IMR-90 (cell line): ENCODE results near the gene NELL1. TPM values are rescaled to one million over a fixed set of nuclear protein-coding genes. Genes with fewer than 3 reads are reported as not detected.

ENCODE experiments used
- ATAC-seq: fragments of 200-7000 bp; cut with Tn5 transposase; 2 replicates; pipeline ENCODE4 v1.9.1; 2020; ENCODE audit warnings: low read depth, mild to moderate bottlenecking, moderate library complexity
- BruUV-seq: library from RNA; stranded (reverse); fragments of 400-500 nt; replicated peaks from 2 replicates; lab custom pipeline; 2021; lab: Mats Ljungman, UMichigan
- CTCF ChIA-PET: fragments of 300-600 bp; formaldehyde crosslinking; extraction: SDS; loops from one replicate; lab custom pipeline; 2021; ENCODE audit warnings: antibody characterized with exemption; lab: Yijun Ruan, JAX
- POLR2A ChIA-PET: fragments of 300-600 bp; sonication (Branson Sonifier 250); formaldehyde crosslinking; loops from one replicate; lab custom pipeline; 2022; ENCODE audit warnings: antibody characterized with exemption; ENCODE audit not compliant: unreplicated experiment; lab: Charles Lee
- DNase-seq: peaks from one replicate; pipeline ENCODE4 v3.0.0; 2013
- H2AFZ ChIP-seq: replicated peaks from 2 replicates; pipeline ENCODE3; 2013; ENCODE audit warnings: low read length, mild to moderate bottlenecking; ENCODE audit not compliant: poor library complexity
- H2AK5ac ChIP-seq: 2 replicates; pipeline ENCODE4 v1.6.1; 2013; ENCODE audit warnings: low read depth, low read length, inconsistent platforms
- H2AK9ac ChIP-seq: replicated peaks from 2 replicates; pipeline ENCODE3; 2013; ENCODE audit warnings: mild to moderate bottlenecking, low read depth, low read length, moderate library complexity; ENCODE audit not compliant: poor library complexity
- H2BK120ac ChIP-seq: 2 replicates; pipeline ENCODE4 v1.6.1; 2013; ENCODE audit warnings: low read depth, low read length, inconsistent platforms
- H2BK15ac ChIP-seq: 3 replicates; pipeline ENCODE4 v1.6.1; 2013; ENCODE audit warnings: low read depth, low read length, inconsistent platforms
- H2BK20ac ChIP-seq: 2 replicates; pipeline ENCODE4 v1.6.1; 2013; ENCODE audit warnings: low read depth, mild to moderate bottlenecking, inconsistent platforms, low read length, moderate library complexity
- H2BK5ac ChIP-seq: 2 replicates; pipeline ENCODE4 v1.6.1; 2013; ENCODE audit warnings: mild to moderate bottlenecking, low read depth, low read length, inconsistent platforms; ENCODE audit not compliant: poor library complexity, severe bottlenecking
- H3K14ac ChIP-seq: replicated peaks from 2 replicates; pipeline ENCODE4 v1.6.1; 2013; ENCODE audit warnings: low read depth, low read length, inconsistent platforms
- H3K18ac ChIP-seq: 2 replicates; pipeline ENCODE4 v1.6.1; 2013; ENCODE audit warnings: low read depth, low read length, control low read depth
- H3K23ac ChIP-seq: 2 replicates; pipeline ENCODE4 v1.6.1; 2013; ENCODE audit warnings: low read depth, low read length, inconsistent platforms
- H3K27ac ChIP-seq: 2 replicates; pipeline ENCODE4 v1.5.1; 2013; ENCODE audit warnings: mild to moderate bottlenecking, control low read depth, low read length; ENCODE audit not compliant: insufficient read depth
- H3K27me3 ChIP-seq: 2 replicates; pipeline ENCODE4 v1.6.1; 2013; ENCODE audit warnings: low read length; ENCODE audit not compliant: control insufficient read depth, insufficient read depth
- H3K36me3 ChIP-seq: 2 replicates; pipeline ENCODE4 v1.6.1; 2013; ENCODE audit warnings: low read length, mixed read lengths; ENCODE audit not compliant: control insufficient read depth, insufficient read depth
- H3K4ac ChIP-seq: 2 replicates; pipeline ENCODE4 v1.6.1; 2013; ENCODE audit warnings: low read depth, low read length, inconsistent platforms
- H3K4me1 ChIP-seq: 2 replicates; pipeline ENCODE4 v1.6.1; 2013; ENCODE audit warnings: low read length, mixed read lengths; ENCODE audit not compliant: control insufficient read depth, insufficient read depth
- H3K4me2 ChIP-seq: 2 replicates; pipeline ENCODE4 v1.6.1; 2013; ENCODE audit warnings: low read depth, mild to moderate bottlenecking, control low read depth, low read length, moderate library complexity
- H3K4me3 ChIP-seq: 2 replicates; pipeline ENCODE4 v1.5.1; 2013; ENCODE audit warnings: low read depth, mild to moderate bottlenecking, control low read depth, low read length, moderate library complexity; ENCODE audit not compliant: insufficient read depth
- H3K56ac ChIP-seq: 2 replicates; pipeline ENCODE4 v1.6.1; 2013; ENCODE audit warnings: low read length, inconsistent platforms; ENCODE audit not compliant: insufficient read depth; ENCODE audit errors: extremely low read depth
- H3K79me1 ChIP-seq, 2 experiments: 2 replicates each; pipeline ENCODE4 v1.6.1; 2013; ENCODE audit warnings: low read length in 2 of 2, inconsistent platforms in 1 of 2, low read depth in 1 of 2
- H3K9ac ChIP-seq: 2 replicates; pipeline ENCODE4 v1.6.1; 2013; ENCODE audit warnings: low read depth, low read length, control low read depth
- H3K9me1 ChIP-seq: 2 replicates; pipeline ENCODE4 v1.6.1; 2013; ENCODE audit warnings: low read length, inconsistent platforms; ENCODE audit not compliant: insufficient read depth
- H3K9me3 ChIP-seq: 2 replicates; pipeline ENCODE4 v1.6.1; 2013; ENCODE audit warnings: low read length; ENCODE audit not compliant: control insufficient read depth, insufficient read depth
- H4K20me1 ChIP-seq: 2 replicates; pipeline ENCODE4 v1.6.1; 2013; ENCODE audit warnings: low read length, inconsistent platforms; ENCODE audit not compliant: insufficient read depth
- H4K5ac ChIP-seq: 2 replicates; pipeline ENCODE4 v1.6.1; 2013; ENCODE audit warnings: mild to moderate bottlenecking, low read depth, low read length, control low read depth
- H4K8ac ChIP-seq, 2 experiments: 2 replicates each; pipeline ENCODE4 v1.6.1; 2013; ENCODE audit warnings: low read depth in 2 of 2, low read length in 2 of 2, control low read depth in 1 of 2, inconsistent platforms in 1 of 2
- H4K91ac ChIP-seq: 2 replicates; pipeline ENCODE4 v1.6.1; 2013; ENCODE audit warnings: low read depth, low read length, inconsistent platforms; ENCODE audit not compliant: insufficient read depth
- BHLHE40 ChIP-seq: fragments of 150-350 bp; IDR thresholded peaks from 2 replicates; pipeline ENCODE4 v1.6.1; 2016; ENCODE audit warnings: mild to moderate bottlenecking, low read depth, low read length
- CHD1 ChIP-seq: IDR thresholded peaks from 2 replicates; pipeline ENCODE4 v1.6.1; 2012; ENCODE audit warnings: low read depth, low read length, improper control_type of control experiment
- FOS ChIP-seq: fragments of 150-350 bp; IDR thresholded peaks from 2 replicates; pipeline ENCODE4 v1.6.1; 2016; ENCODE audit warnings: low read depth, low read length
- MAFK ChIP-seq: IDR thresholded peaks from 2 replicates; pipeline ENCODE4 v1.6.1; 2012; ENCODE audit warnings: low read depth, low read length, improper control_type of control experiment
- MAZ ChIP-seq: IDR thresholded peaks from 2 replicates; pipeline ENCODE4 v1.6.1; 2012; ENCODE audit warnings: low read depth, mild to moderate bottlenecking, low read length, improper control_type of control experiment, moderate library complexity, borderline replicate concordance
- NFE2L2 ChIP-seq: fragments of 150-350 bp; IDR thresholded peaks from 2 replicates; pipeline ENCODE4 v1.6.1; 2016; ENCODE audit warnings: low read depth, mild to moderate bottlenecking, low read length
- POLR2A ChIP-seq: IDR thresholded peaks from 2 replicates; pipeline ENCODE4 v1.6.1; 2012; ENCODE audit warnings: mild to moderate bottlenecking, low read depth, low read length
- RAD21 ChIP-seq: IDR thresholded peaks from 2 replicates; pipeline ENCODE4 v1.6.1; 2012; ENCODE audit warnings: low read length, improper control_type of control experiment
- RCOR1 ChIP-seq: IDR thresholded peaks from 2 replicates; pipeline ENCODE4 v1.6.1; 2012; ENCODE audit warnings: mild to moderate bottlenecking, low read length, improper control_type of control experiment; ENCODE audit not compliant: insufficient replicate concordance
- RFX5 ChIP-seq: IDR thresholded peaks from 2 replicates; pipeline ENCODE4 v1.8.0; 2012; ENCODE audit warnings: low read depth, mild to moderate bottlenecking, low read length, moderate library complexity
- SMC3 ChIP-seq: fragments of 150-350 bp; IDR thresholded peaks from 2 replicates; pipeline ENCODE4 v1.6.1; 2016; ENCODE audit warnings: low read depth, mild to moderate bottlenecking, antibody characterized with exemption, low read length, moderate library complexity
- WGBS, 2 experiments: methylation state at CpG; one replicate each; pipeline versions ENCODE4 v1.1.5 to v1.1.7; 2013; ENCODE audit warnings: missing lambda C conversion rate in 2 of 2; ENCODE audit not compliant: insufficient read length in 1 of 2; ENCODE audit errors: extremely low coverage in 2 of 2; 5-methylcytosine and 5-hydroxymethylcytosine counted together
- dilution Hi-C: fragments of 300-500 bp; cut with HindIII; formaldehyde crosslinking; loops from one replicate; pipeline ENCODE4 v1.14.3; 2018; ENCODE audit warnings: low sequenced_read_pairs; ENCODE audit not compliant: unreplicated experiment
- in situ Hi-C: fragments of 300-500 bp; cut with MboI; formaldehyde crosslinking; loops from 3 replicates; pipeline ENCODE4 v1.14.3; 2019; ENCODE audit warnings: low sequenced_read_pairs, inconsistent platforms, mixed read lengths
- intact Hi-C: fragments of 100-400 bp; cut with micrococcal nuclease; formaldehyde crosslinking; loops from 2 replicates; pipeline ENCODE4 v1.10.0; 2022
- polyA plus RNA-seq, 3 experiments: library from polyadenylated mRNA; depleted of rRNA; stranded (reverse); fragments of >200 nt; gene quantifications; 2 replicates each; pipeline ENCODE4 v1.2.3, GENCODE V29; 2012; ENCODE audit warnings: low replicate concordance in 1 of 3
- total RNA-seq: library from RNA; depleted of rRNA; stranded (reverse); fragments of >200 nt; gene quantifications from 2 replicates; pipeline ENCODE4 v1.2.3, GENCODE V29; 2012
- TF ChIP-seq, protein P1 (sequence below): conservative IDR thresholded peaks from 2 replicates; pipeline ENCODE4 v1.5.1; 2012; ENCODE audit warnings: mild to moderate bottlenecking, low read depth, low read length, improper control_type of control experiment
- TF ChIP-seq, protein P2 (sequence below): fragments of 150-350 bp; IDR thresholded peaks from 2 replicates; pipeline ENCODE4 v1.6.1; 2016; ENCODE audit warnings: low read depth, mild to moderate bottlenecking, low read length, moderate library complexity, borderline replicate concordance
- TF ChIP-seq, protein P3 (sequence below): fragments of 150-350 bp; IDR thresholded peaks from 2 replicates; pipeline ENCODE4 v1.6.1; 2017; ENCODE audit warnings: mild to moderate bottlenecking, antibody characterized with exemption, low read length, low read depth

The NELL1 gene
- total and polyA plus RNA-seq, 2 of the 4 experiments (the other 2 are of a cell fraction), result not detected

DNA sequence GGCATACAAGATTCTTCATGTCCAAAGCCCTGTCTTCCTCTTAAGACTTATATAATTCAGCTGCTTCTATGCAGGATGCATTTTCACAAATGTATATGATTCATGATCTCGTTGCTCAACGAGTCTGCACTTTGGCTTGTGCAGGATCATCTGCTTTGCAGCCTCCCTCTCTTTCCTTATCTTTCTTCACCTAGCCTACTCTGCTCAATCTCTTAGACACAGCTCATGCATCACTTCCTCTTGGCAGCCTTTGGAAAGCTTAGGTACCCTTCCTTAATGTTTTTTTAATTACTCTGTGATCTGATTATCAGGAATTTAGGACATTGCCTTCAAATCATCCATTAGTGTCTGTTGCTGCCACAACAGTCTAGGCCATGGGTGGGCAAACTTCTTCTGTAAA lies 673.8 kb downstream of the NELL1 start:
- no peak overlapping the region for H4K5ac ChIP-seq
- ChIA-PET CTCF (no interaction called here), POLR2A (no interaction called here)
- no peak for TF ChIP-seq RAD21
- TF ChIP-seq, protein P1, sequence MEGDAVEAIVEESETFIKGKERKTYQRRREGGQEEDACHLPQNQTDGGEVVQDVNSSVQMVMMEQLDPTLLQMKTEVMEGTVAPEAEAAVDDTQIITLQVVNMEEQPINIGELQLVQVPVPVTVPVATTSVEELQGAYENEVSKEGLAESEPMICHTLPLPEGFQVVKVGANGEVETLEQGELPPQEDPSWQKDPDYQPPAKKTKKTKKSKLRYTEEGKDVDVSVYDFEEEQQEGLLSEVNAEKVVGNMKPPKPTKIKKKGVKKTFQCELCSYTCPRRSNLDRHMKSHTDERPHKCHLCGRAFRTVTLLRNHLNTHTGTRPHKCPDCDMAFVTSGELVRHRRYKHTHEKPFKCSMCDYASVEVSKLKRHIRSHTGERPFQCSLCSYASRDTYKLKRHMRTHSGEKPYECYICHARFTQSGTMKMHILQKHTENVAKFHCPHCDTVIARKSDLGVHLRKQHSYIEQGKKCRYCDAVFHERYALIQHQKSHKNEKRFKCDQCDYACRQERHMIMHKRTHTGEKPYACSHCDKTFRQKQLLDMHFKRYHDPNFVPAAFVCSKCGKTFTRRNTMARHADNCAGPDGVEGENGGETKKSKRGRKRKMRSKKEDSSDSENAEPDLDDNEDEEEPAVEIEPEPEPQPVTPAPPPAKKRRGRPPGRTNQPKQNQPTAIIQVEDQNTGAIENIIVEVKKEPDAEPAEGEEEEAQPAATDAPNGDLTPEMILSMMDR, result no peak
- TF ChIP-seq POLR2A, result no peak
- TF ChIP-seq BHLHE40, result no peak
- no peak for TF ChIP-seq RFX5
- TF ChIP-seq MAFK, result no peak
- TF ChIP-seq RCOR1, result no peak
- no peak for TF ChIP-seq MAZ
- no peak for TF ChIP-seq CHD1
- no peak for TF ChIP-seq FOS
- TF ChIP-seq, protein P2, sequence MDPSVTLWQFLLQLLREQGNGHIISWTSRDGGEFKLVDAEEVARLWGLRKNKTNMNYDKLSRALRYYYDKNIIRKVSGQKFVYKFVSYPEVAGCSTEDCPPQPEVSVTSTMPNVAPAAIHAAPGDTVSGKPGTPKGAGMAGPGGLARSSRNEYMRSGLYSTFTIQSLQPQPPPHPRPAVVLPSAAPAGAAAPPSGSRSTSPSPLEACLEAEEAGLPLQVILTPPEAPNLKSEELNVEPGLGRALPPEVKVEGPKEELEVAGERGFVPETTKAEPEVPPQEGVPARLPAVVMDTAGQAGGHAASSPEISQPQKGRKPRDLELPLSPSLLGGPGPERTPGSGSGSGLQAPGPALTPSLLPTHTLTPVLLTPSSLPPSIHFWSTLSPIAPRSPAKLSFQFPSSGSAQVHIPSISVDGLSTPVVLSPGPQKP, result no peak
- TF ChIP-seq NFE2L2, result no peak
- TF ChIP-seq, protein P3, sequence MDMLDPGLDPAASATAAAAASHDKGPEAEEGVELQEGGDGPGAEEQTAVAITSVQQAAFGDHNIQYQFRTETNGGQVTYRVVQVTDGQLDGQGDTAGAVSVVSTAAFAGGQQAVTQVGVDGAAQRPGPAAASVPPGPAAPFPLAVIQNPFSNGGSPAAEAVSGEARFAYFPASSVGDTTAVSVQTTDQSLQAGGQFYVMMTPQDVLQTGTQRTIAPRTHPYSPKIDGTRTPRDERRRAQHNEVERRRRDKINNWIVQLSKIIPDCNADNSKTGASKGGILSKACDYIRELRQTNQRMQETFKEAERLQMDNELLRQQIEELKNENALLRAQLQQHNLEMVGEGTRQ, result no peak
- no peak for TF ChIP-seq SMC3
- H3K4me3 ChIP-seq, result no peak overlapping the region
- no peak overlapping the region for H3K14ac ChIP-seq
- no peak overlapping the region for H2BK15ac ChIP-seq
- dilution Hi-C loops (no loop called here), in situ Hi-C loops (no loop called here), intact Hi-C loops (no loop called here)
- H2AK5ac ChIP-seq, result no peak overlapping the region
- no peak overlapping the region for H2BK20ac ChIP-seq
- WGBS, 2 experiments, result no CpG with 5 or more reads among the region's 2 CpGs
- ATAC-seq (no peak), DNase-seq (no peak)
- no peaks in the 10 kb centered on the region for H4K20me1 ChIP-seq
- peaks cover 7% of the 10 kb centered on the region for H3K9me3 ChIP-seq
- H3K4ac ChIP-seq, result no peak overlapping the region
- no peak overlapping the region for H3K4me2 ChIP-seq
- H2BK5ac ChIP-seq, result no peak overlapping the region
- H3K27me3 ChIP-seq, result no peaks in the 10 kb centered on the region
- no peak overlapping the region for H3K9ac ChIP-seq
- no peak overlapping the region for H3K18ac ChIP-seq
- H4K91ac ChIP-seq, result no peak overlapping the region
- H3K27ac ChIP-seq, result no peak overlapping the region
- H3K9me1 ChIP-seq, result no peaks in the 10 kb centered on the region
- no peaks in the 10 kb centered on the region for H3K36me3 ChIP-seq
- no peak overlapping the region for H3K56ac ChIP-seq
- no peak overlapping the region for H2AFZ ChIP-seq
- H3K79me1 ChIP-seq, result no peaks in the 10 kb centered on the region
- no TSS peak for BruUV-seq
- no peaks in the 10 kb centered on the region for H3K4me1 ChIP-seq
- no peak overlapping the region for H4K8ac ChIP-seq
- H3K23ac ChIP-seq, result no peak overlapping the region
- no peak overlapping the region for H2BK120ac ChIP-seq
- H2AK9ac ChIP-seq, result no peak overlapping the region
